PC-9 (cell line): ENCODE results near the gene ZNF793. TPM values are rescaled to one million over a fixed set of nuclear protein-coding genes. Genes with fewer than 3 reads are reported as not detected.
A peak's percentile ranks its signal among the peaks of the same experiment; 100 is the strongest.

Source experiments
- Bru-seq: library from RNA; stranded (reverse); fragments of 400-500 nt; gene quantifications from one replicate; lab custom pipeline; 2021; lab: Mats Ljungman, UMichigan
- BruChase-seq, 2 experiments: library from RNA; stranded (reverse); fragments of 400-500 nt; gene quantifications; one replicate each; lab custom pipeline; 2021; lab: Mats Ljungman, UMichigan
- BruUV-seq: library from RNA; stranded (reverse); fragments of 400-500 nt; replicated peaks from 2 replicates; lab custom pipeline; 2021; lab: Mats Ljungman, UMichigan
- CTCF ChIA-PET: fragments of 300-600 bp; sonication (Branson Sonifier 250); formaldehyde crosslinking; loops from one replicate; lab custom pipeline; 2022; ENCODE audit warnings: antibody characterized with exemption; lab: Charles Lee
- POLR2A ChIA-PET: fragments of 300-600 bp; sonication (Branson Sonifier 250); formaldehyde crosslinking; loops from one replicate; lab custom pipeline; 2022; ENCODE audit warnings: antibody characterized with exemption; ENCODE audit not compliant: unreplicated experiment; lab: Charles Lee
- DNase-seq, 2 experiments: peaks; one replicate each; pipeline versions ENCODE4 v3.0.0 to v3.0.0-alpha.2; 2015 to 2022; ENCODE audit warnings: mixed read lengths in 1 of 2
- H2AFZ ChIP-seq: fragments of 200-600 bp; sonication (generic); 2 replicates; pipeline ENCODE4 v1.8.1; 2017; ENCODE audit warnings: antibody characterized with exemption
- H3F3A ChIP-seq: fragments of 200-600 bp; sonication (generic); 2 replicates; pipeline ENCODE4 v1.8.1; 2017; ENCODE audit warnings: antibody characterized with exemption, mild to moderate bottlenecking, low read depth; ENCODE audit not compliant: insufficient read depth
- H3K27ac ChIP-seq: fragments of 200-600 bp; sonication (generic); 2 replicates; pipeline ENCODE4 v1.6.1; 2016; ENCODE audit warnings: mixed run types
- H3K27me3 ChIP-seq: fragments of 200-600 bp; sonication (generic); 2 replicates; pipeline ENCODE4 v1.6.1; 2016; ENCODE audit warnings: low read depth, mixed run types; ENCODE audit not compliant: insufficient read depth
- H3K36me3 ChIP-seq: fragments of 200-600 bp; sonication (generic); 2 replicates; pipeline ENCODE4 v1.6.1; 2016; ENCODE audit warnings: low read depth, mixed run types
- H3K4me1 ChIP-seq: fragments of 200-600 bp; sonication (generic); replicated peaks from 2 replicates; pipeline ENCODE4 v1.6.1; 2016; ENCODE audit warnings: mixed run types; ENCODE audit not compliant: insufficient read depth
- H3K4me2 ChIP-seq: fragments of 200-600 bp; sonication (generic); 2 replicates; pipeline ENCODE4 v1.6.1; 2017; ENCODE audit warnings: mixed run types
- H3K4me3 ChIP-seq: fragments of 200-600 bp; sonication (generic); 2 replicates; pipeline ENCODE4 v1.6.1; 2016; ENCODE audit warnings: mixed run types
- H3K79me2 ChIP-seq: fragments of 200-600 bp; sonication (generic); 2 replicates; pipeline ENCODE4 v1.6.1; 2017; ENCODE audit warnings: low read depth, mixed run types
- H3K9me2 ChIP-seq: fragments of 200-600 bp; sonication (generic); 2 replicates; pipeline ENCODE4 v1.8.1; 2017; ENCODE audit warnings: mild to moderate bottlenecking; ENCODE audit not compliant: insufficient read depth
- H3K9me3 ChIP-seq: fragments of 200-600 bp; sonication (generic); 2 replicates; pipeline ENCODE4 v1.8.1; 2016; ENCODE audit warnings: low read depth; ENCODE audit not compliant: insufficient read depth
- H4K20me1 ChIP-seq: fragments of 200-600 bp; sonication (generic); 2 replicates; pipeline ENCODE4 v1.8.1; 2017; ENCODE audit not compliant: insufficient read depth
- EZH2 ChIP-seq: fragments of 200-600 bp; sonication (generic); IDR thresholded peaks from 2 replicates; pipeline ENCODE4 v1.8.0; 2017; ENCODE audit warnings: antibody characterized with exemption, low read depth
- intact Hi-C: fragments of 100-400 bp; cut with micrococcal nuclease; formaldehyde crosslinking; loops from one replicate; pipeline ENCODE4 v1.10.0; 2022; ENCODE audit not compliant: unreplicated experiment
- long read RNA-seq: library from polyadenylated mRNA; stranded (forward); transcript quantifications from one replicate; pipeline ENCODE4 v2.0.0, GENCODE V29; 2022
- total RNA-seq: library from RNA; stranded (reverse); gene quantifications from 2 replicates; pipeline ENCODE4 v1.2.3, GENCODE V29; 2021
- TF ChIP-seq, protein P1 (sequence below): fragments of 200-600 bp; sonication (generic); conservative IDR thresholded peaks from 2 replicates; pipeline ENCODE4 v1.6.1; 2017; ENCODE audit warnings: mixed run types, antibody characterized with exemption, mild to moderate bottlenecking, moderate library complexity

The ZNF793 gene
- total RNA-seq (5.2 and 7.2 TPM in 2 replicates), Bru-seq, nascent RNA (percentile 55 among the genes with signal in this experiment), BruChase-seq, experiment 1, labeled RNA remaining after a 2-hour chase (percentile 53 among the genes with signal in this experiment), BruChase-seq, experiment 2, labeled RNA remaining after a 6-hour chase (percentile 49 among the genes with signal in this experiment)
- long read RNA-seq, partial matches to known transcripts: 3 of 7 reads
- long read RNA-seq, other reads (novel, unspliced or antisense): 4 of 7 reads

DNA sequence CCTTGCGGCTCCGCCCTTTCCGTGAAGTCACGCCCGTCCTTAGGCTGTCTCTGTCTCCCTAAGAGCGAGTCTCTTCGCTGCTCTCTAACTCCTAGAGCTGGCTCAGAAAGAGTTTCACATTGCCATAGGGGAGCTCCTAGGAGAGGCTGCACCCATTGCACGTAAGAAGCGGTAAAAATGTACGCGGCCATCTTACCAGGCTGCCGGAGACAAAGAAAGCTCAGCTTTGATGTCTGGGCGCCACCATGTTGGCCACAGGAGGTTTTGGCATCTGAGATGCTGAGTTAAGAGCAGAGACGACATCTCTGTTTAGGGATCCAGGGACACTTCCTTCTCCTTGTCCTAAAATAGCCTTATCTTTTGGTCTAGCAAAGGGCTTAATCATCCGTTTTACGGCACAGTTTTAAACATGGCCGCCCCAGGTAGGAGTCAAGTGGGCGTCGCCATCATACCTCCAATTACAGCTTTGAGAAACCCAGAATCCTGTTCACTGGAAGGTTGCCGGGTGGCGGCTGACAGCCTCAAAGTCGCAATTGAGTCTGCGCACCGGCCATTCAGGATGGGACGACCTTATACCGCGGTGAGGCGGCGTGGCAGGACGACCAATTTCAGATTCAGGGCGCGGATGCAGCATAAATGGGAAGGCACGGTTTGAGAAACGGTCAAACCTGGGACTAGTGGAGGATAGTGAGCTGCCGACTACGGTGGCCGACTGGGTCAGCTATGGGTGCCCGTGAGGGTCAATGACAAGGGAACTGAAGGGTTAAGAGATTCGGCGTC is at the start of gene ZNF793:
TSS of gene ZNF793 (plus strand) at position 553 of the 780 bp plus-strand sequence. CDS start 16,501 bp downstream, outside the sequence.
- Histone ChIP-seq H3K4me1 (no peaks in the 10 kb centered on the region), H3F3A (no peaks in the 10 kb centered on the region), H3K4me3 (peak within 1 kb of the TSS; percentile 86), H2AFZ (peak within 1 kb of the TSS; percentile 99), H3K27ac (peak within 1 kb of the TSS; percentile 80), H3K36me3 (peaks cover 4% of the 10 kb centered on the region), H3K27me3 (no peaks in the 10 kb centered on the region), H3K79me2 (no peaks in the 10 kb centered on the region), H3K9me2 (no peaks in the 10 kb centered on the region), H3K4me2 (peak within 1 kb of the TSS; percentile 80), H4K20me1 (no peaks in the 10 kb centered on the region), H3K9me3 (0 out of 2 replicates have a peak, but pooled peaks cover 15% of the 10 kb centered on the region)
- intact Hi-C loops: loop anchor here (2.0 kb wide), 1 partner anchor 88 kb away; the partner anchor contains the start of genes ZNF540 and ZNF571
- TSS peak; percentile 91 for BruUV-seq
- CTCF ChIA-PET: no interaction called here
- no peak for TF ChIP-seq EZH2
- TF ChIP-seq, protein P1, sequence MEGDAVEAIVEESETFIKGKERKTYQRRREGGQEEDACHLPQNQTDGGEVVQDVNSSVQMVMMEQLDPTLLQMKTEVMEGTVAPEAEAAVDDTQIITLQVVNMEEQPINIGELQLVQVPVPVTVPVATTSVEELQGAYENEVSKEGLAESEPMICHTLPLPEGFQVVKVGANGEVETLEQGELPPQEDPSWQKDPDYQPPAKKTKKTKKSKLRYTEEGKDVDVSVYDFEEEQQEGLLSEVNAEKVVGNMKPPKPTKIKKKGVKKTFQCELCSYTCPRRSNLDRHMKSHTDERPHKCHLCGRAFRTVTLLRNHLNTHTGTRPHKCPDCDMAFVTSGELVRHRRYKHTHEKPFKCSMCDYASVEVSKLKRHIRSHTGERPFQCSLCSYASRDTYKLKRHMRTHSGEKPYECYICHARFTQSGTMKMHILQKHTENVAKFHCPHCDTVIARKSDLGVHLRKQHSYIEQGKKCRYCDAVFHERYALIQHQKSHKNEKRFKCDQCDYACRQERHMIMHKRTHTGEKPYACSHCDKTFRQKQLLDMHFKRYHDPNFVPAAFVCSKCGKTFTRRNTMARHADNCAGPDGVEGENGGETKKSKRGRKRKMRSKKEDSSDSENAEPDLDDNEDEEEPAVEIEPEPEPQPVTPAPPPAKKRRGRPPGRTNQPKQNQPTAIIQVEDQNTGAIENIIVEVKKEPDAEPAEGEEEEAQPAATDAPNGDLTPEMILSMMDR: no peak
- POLR2A ChIA-PET: interaction anchor here (0.6 to 0.8 kb wide), 5 partner anchors 88 to 1453 kb away, joined by 3 to 7 read pairs (median 4); partner anchors contain the start of genes ZNF527, ZNF540, ZNF565 and ZNF571
- DNase-seq: peak; percentile 75

DNA sequence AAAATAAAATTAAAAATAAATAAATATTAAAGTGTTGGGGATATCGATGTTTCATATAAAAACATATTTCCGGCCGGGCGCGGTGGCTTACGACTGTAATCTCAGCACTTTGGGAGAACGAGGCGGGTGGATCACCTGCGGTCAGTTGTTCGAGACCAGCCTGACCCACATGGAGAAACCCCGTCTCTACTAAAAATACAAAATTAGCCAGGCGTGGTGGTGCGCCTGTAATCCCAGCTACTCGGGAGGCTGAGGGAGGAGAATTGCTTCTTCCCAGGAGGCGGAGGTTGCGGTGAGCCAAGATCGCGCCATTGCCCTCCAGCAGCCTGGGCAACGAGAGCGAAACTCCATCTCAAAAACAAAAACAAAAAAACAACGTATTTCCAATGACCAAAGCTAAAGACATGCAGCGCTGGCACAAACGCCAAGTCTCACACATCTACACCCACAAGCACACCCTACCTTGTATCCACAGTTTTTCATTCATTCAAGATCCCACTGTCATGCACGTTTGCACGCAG is 40.4 kb upstream of the ZNF793 start:
- no peak for TF ChIP-seq EZH2
- TF ChIP-seq, protein P1: no peak
- H4K20me1 ChIP-seq: no peaks in the 10 kb centered on the region
- TSS peak; percentile 43 for BruUV-seq
- intact Hi-C loops: loop anchor here (5.0 kb wide), 2 partner anchors 294 to 389 kb away; partner anchors contain the start of genes ZNF420 and ZNF585A
- H3K27me3 ChIP-seq: no peaks in the 10 kb centered on the region
- no peaks in the 10 kb centered on the region for H3K79me2 ChIP-seq
- peaks cover 11% of the 10 kb centered on the region; the same call in 1 of the 2 replicates for H3K4me1 ChIP-seq
- no peak overlapping the region for H3K27ac ChIP-seq
- ChIA-PET CTCF (no interaction called here), POLR2A (no interaction called here)
- H3K4me2 ChIP-seq: peak overlapping the region; percentile 80
- H2AFZ ChIP-seq: peak overlapping the region; percentile 90
- H3F3A ChIP-seq: no peaks in the 10 kb centered on the region; the same call in 1 of the 2 replicates
- H3K9me2 ChIP-seq: no peaks in the 10 kb centered on the region
- H3K36me3 ChIP-seq: 0 out of 2 replicates have a peak, but pooled peaks cover 2% of the 10 kb centered on the region
- peaks cover 13% of the 10 kb centered on the region for H3K9me3 ChIP-seq
- DNase-seq: no peak
- peak overlapping the region; percentile 74 for H3K4me3 ChIP-seq
